ENCODE data around the gene HMGCL.

Gene HMGCL

DNA sequence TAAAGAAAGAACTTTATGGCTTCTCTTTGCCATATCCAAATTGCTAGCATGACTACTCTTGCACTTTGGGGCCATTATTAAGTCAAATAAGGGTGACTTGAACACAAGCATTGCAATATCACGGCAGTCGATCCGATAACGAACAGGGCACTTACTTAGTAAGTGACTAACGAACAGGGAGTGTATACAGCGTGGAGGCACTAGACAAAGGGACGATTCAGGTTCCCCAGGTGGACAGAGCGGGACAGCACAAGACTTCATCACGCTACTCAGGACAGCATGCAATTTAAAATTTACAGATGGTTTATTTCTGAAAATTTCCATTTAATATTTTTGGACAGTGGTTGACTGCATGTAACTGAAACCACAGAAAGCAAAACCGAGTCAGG is 52.4 kb downstream of the HMGCL start:
- DNase-seq: no peak

DNA sequence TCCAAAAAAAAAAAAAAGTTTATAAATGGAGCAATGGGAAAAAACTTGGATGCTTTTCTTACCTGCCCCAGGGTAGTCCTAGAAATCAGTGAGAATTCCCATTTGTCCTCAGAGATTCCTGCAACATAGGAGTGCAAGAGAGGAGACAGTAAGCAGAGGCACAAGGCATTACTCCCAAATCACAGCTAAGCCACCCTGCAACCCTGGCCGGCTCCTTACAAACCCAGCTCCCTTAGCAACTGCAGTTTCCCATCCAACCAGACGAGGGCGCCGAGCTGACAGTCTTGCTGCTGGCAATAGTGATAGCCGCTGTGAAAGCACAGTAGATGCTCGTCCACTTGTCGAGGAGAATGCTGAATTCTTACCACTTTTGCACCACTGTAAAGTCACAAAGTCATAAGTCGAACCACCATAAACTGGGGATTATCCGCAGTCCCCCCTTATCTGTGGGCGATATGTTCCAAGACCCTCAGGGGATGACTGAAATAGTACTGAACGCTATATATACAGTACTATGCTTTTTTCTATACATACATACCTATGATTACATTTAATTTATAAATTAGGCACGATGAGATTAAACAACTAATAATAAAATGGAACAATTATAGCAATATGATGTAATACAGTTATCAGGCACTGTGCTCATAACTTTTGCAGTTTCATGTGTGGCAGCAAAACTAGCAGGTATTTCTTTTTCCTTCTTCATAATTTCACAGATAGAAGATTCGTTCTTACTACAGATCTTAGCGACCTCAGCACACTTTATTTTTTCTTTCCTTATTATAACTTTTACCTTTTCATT is 53.0 kb downstream of the HMGCL start:
- DNase-seq: peak; percentile 85 to 86

- DNase-seq: no peak
Measured at GRCh38 chr1:23768733-23769132, 56.5 kb downstream of the HMGCL start.

DNA sequence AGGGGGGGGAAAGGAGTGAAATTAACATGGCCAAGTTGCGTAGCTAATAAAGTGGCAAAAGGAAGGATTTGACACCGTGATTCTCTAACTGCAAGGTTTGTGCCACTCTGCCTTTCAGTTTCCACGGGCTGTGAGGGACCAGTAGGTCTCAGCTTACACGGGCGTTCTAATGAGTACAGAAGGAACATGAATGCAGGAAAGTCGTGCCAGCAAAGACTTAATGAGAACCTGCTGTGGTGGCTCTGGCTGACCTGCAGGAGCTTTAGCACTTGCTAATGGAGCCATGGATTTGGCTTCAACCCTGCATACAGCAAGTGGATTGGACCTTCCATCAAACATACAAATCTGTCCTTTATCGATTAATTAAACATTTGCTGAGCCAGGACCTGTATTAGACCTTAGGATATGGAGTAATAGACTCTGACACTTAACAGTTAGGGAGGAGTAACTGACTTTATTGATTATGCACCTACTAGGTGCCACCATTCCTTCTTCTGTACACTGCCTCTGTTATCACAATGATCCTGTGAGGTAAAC is 62.1 kb downstream of the HMGCL start:
- no peak for DNase-seq

DNA sequence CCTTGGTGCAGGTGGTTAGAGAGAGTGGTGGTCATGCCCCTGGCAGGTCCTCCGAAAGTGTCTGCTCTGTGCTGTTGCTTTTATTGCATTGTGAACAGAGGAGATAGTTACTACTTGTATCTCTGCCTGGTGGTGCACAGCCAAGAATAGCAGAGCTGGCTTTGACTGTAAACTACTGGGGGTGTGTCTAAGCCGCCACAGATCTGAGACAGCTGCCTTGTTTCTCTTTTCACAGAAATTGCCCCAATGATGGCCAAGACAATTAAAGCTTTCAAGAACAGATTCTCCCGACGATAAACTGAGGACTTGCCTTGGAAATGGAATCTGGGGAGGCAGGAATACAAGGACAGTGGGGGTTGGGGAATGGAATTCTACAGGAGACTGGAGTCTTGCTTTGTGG is 66.0 kb downstream of the HMGCL start:
- no peak for DNase-seq

DNA sequence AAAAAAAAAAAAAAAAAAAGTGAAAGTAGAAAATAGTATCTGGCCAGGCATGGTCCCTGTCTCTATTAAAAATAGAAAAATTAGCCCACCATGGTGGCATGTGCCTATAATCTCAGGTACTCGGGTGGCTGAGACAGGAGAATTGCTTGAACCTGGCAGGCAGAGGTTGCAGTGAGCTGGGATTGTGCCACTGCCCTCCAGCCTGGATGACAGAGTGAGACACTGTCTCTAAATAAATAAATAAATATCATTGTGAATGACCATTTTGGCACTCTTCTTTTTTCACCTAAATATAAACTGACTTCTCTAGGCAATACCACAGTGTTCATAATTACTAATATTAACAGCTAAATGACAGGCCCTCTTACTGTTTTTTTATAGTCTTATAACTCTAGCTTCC is 67.4 kb downstream of the HMGCL start:
- no peak for DNase-seq

- DNase-seq: no peak
Measured at GRCh38 chr1:23756676-23757075, 68.6 kb downstream of the HMGCL start.

DNA sequence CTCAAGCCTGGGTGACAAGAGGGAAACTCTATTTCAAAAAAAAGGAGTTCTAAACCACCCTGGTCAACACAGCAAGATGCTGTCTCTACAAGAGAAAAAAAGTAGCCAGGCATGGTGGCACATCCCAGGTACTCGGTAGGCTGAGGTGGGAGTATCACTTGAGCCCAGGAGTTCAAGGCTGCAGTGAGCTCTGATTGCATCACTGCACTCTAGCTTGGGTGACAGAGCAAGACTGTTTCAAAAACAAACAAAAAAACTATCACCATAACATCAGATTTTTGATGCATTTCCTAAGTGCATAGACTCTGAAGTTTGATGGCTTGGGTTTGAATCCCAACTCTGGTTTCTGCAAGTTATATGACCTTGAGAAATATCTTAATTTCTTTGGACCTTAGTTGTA is 72.3 kb downstream of the HMGCL start:
- DNase-seq: no peak
